Activated CD8-positive, alpha-beta memory T cell treated with anti-CD3 and anti-CD28 coated beads, Interleukin-2, amount 10 ng/mL, durations not matched to agents 7 days and 5 days (primary cell): ENCODE results near the gene TIGAR. TPM values are rescaled to one million over a fixed set of nuclear protein-coding genes. Genes with fewer than 3 reads are reported as not detected.

Source experiments
- ATAC-seq: fragments of 150-1000 bp; cut with Tn5 transposase; one replicate; pipeline ENCODE4 v1.10.0; 2021; ENCODE audit warnings: moderate library complexity
- CTCF ChIA-PET: fragments of 350-600 bp; sonication (Branson Sonifier 250); formaldehyde crosslinking; loops from one replicate; lab custom pipeline; 2021; ENCODE audit warnings: antibody characterized with exemption; lab: Charles Lee
- DNase-seq: peaks from one replicate; pipeline ENCODE4 v3.0.0-alpha.2; 2020
- H3K27ac Mint-ChIP-seq: one replicate; pipeline ENCODE4 v1.8.0; 2021; ENCODE audit warnings: mild to moderate bottlenecking, mixed read lengths
- H3K27me3 Mint-ChIP-seq: one replicate; pipeline ENCODE4 v1.8.0; 2021; ENCODE audit warnings: mixed read lengths
- H3K36me3 Mint-ChIP-seq: one replicate; pipeline ENCODE4 v1.8.0; 2021; ENCODE audit warnings: mild to moderate bottlenecking, mixed read lengths
- H3K4me1 Mint-ChIP-seq: one replicate; pipeline ENCODE4 v1.8.0; 2021; ENCODE audit warnings: mixed read lengths
- H3K4me3 Mint-ChIP-seq: one replicate; pipeline ENCODE4 v1.8.0; 2021; ENCODE audit warnings: mild to moderate bottlenecking, moderate library complexity, mixed read lengths
- H3K9me3 Mint-ChIP-seq: one replicate; pipeline ENCODE4 v1.8.0; 2022; ENCODE audit warnings: low read depth, mixed read lengths
- total RNA-seq, 2 experiments: library from RNA; stranded (reverse); gene quantifications; one replicate each; pipeline ENCODE4 v1.2.3, GENCODE V29; 2021

TIGAR gene
- 10 to 100 TPM in 1 of 2 experiments, 1 to 10 TPM in 1; 7.6 to 18.1 TPM for total RNA-seq

- CTCF ChIA-PET: interaction anchor here (1.6 to 2.2 kb wide), 2 partner anchors 28 to 44 kb away, joined by 5 to 6 read pairs; no protein-coding TSS in a partner anchor
- H3K4me1 Mint-ChIP-seq: peaks cover 37% of the 10 kb centered on the region
- peak within 1 kb of the TSS; percentile 92 for H3K27ac Mint-ChIP-seq
- ATAC-seq (peak; percentile 98), DNase-seq (peak; percentile 95)
- peak within 1 kb of the TSS; percentile 94 for H3K4me3 Mint-ChIP-seq
- H3K9me3 Mint-ChIP-seq: no peaks in the 10 kb centered on the region
- no peaks in the 10 kb centered on the region for H3K27me3 Mint-ChIP-seq
- H3K36me3 Mint-ChIP-seq: peaks cover 14% of the 10 kb centered on the region
Observed at GRCh38 chr12:4320853-4321701, at the start of gene TIGAR. TSS of gene TIGAR (plus strand) at chr12:4321213. CDS start at chr12:4321272, 59 bp downstream.

GRCh38 chr12:4271717-4272423 lies 49.1 kb upstream of the TIGAR start:
- peak overlapping the region; percentile 88 for H3K4me3 Mint-ChIP-seq
- peak overlapping the region; percentile 100 for H3K27ac Mint-ChIP-seq
- H3K9me3 Mint-ChIP-seq: no peaks in the 10 kb centered on the region
- H3K36me3 Mint-ChIP-seq: peaks cover 34% of the 10 kb centered on the region
- CTCF ChIA-PET: interaction anchor here (0.7 to 7.0 kb wide), 14 partner anchors 10 to 399 kb away, joined by 3 to 72 read pairs (median 4); partner anchors contain the start of gene PARP11
- peak; percentile 56 for ATAC-seq
- peaks cover 2% of the 10 kb centered on the region for H3K27me3 Mint-ChIP-seq
- DNase-seq: peak; percentile 97
- peaks cover 28% of the 10 kb centered on the region for H3K4me1 Mint-ChIP-seq

GRCh38 chr12:4272424-4273272 lies 48.4 kb upstream of the TIGAR start:
- Mint-ChIP-seq H3K27ac (peak overlapping the region; percentile 100), H3K4me3 (peak overlapping the region; percentile 88), H3K36me3 (peaks cover 39% of the 10 kb centered on the region), H3K27me3 (no peaks in the 10 kb centered on the region), H3K4me1 (peaks cover 31% of the 10 kb centered on the region), H3K9me3 (no peaks in the 10 kb centered on the region)
- peak; percentile 24 for ATAC-seq
- CTCF ChIA-PET: interaction anchor here (0.9 to 7.0 kb wide), 13 partner anchors 10 to 388 kb away, joined by 3 to 72 read pairs (median 5); no protein-coding TSS in a partner anchor
- DNase-seq: peak; percentile 95

- CTCF ChIA-PET: interaction anchor here (1.2 to 7.0 kb wide), 9 partner anchors 108 to 279 kb away, joined by 3 to 72 read pairs (median 17); no protein-coding TSS in a partner anchor
- no peak for ATAC-seq
- H3K27ac Mint-ChIP-seq: peak overlapping the region; percentile 100
- peaks cover 45% of the 10 kb centered on the region for H3K36me3 Mint-ChIP-seq
- DNase-seq: no peak
- no peaks in the 10 kb centered on the region for H3K9me3 Mint-ChIP-seq
- H3K4me1 Mint-ChIP-seq: peaks cover 32% of the 10 kb centered on the region
- H3K27me3 Mint-ChIP-seq: no peaks in the 10 kb centered on the region
- peak overlapping the region; percentile 88 for H3K4me3 Mint-ChIP-seq
Observed at GRCh38 chr12:4273273-4273651, 47.8 kb upstream of the TIGAR start.

GRCh38 chr12:4273652-4274395 lies 47.2 kb upstream of the TIGAR start, which contains the start of gene CCND2:
TSS of gene CCND2 (plus strand) at chr12:4273762. CDS start at chr12:4274041, 279 bp downstream.
- CTCF ChIA-PET: interaction anchor here (1.2 to 7.0 kb wide), 11 partner anchors 109 to 280 kb away, joined by 3 to 97 read pairs (median 28); no protein-coding TSS in a partner anchor
- Mint-ChIP-seq H3K9me3 (no peaks in the 10 kb centered on the region), H3K27me3 (no peaks in the 10 kb centered on the region), H3K4me3 (peak within 1 kb of the TSS; percentile 88), H3K4me1 (peaks cover 33% of the 10 kb centered on the region), H3K36me3 (peaks cover 50% of the 10 kb centered on the region), H3K27ac (peak within 1 kb of the TSS; percentile 100)
- DNase-seq (peak; percentile 92), ATAC-seq (peak; percentile 17)

DNA sequence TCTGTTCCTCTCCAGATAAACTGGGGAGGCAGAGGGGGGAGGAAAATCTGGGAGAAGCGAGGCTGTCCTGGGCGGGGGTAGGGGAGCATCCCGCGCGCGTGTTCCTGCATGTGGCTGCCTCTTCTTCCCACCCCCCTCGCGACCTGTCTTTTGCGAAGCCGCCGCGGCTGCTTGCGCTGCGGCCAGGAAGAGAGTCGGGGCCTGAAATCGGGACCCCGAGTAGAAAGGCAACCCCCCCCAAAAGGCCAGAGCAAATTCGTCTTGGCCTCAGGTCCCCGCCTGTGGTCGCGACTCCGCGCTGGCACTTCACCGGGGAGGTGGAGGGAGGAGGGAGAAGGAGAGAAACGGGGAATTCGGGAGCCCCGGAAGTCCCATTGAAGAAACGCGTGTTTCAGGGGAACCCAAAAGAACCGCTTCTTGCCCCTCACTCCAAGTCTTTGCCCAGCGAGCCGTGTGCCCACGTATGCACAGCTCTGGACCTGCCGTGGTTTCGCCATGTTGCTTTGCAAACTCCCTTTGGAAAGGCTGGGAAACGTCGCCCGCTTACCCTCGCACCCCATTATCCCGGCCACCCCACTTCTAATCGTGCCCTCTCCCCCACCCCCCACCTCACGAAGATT lies 46.5 kb upstream of the TIGAR start:
- ATAC-seq (no peak), DNase-seq (peak; percentile 52)
- Mint-ChIP-seq H3K9me3 (no peaks in the 10 kb centered on the region), H3K36me3 (peaks cover 57% of the 10 kb centered on the region), H3K27me3 (no peaks in the 10 kb centered on the region), H3K27ac (peak overlapping the region; percentile 100), H3K4me1 (peaks cover 40% of the 10 kb centered on the region), H3K4me3 (peak overlapping the region; percentile 88)
- CTCF ChIA-PET: interaction anchor here (3.0 to 7.2 kb wide), 7 partner anchors 13 to 388 kb away, joined by 27 to 97 read pairs (median 67); no protein-coding TSS in a partner anchor

DNA sequence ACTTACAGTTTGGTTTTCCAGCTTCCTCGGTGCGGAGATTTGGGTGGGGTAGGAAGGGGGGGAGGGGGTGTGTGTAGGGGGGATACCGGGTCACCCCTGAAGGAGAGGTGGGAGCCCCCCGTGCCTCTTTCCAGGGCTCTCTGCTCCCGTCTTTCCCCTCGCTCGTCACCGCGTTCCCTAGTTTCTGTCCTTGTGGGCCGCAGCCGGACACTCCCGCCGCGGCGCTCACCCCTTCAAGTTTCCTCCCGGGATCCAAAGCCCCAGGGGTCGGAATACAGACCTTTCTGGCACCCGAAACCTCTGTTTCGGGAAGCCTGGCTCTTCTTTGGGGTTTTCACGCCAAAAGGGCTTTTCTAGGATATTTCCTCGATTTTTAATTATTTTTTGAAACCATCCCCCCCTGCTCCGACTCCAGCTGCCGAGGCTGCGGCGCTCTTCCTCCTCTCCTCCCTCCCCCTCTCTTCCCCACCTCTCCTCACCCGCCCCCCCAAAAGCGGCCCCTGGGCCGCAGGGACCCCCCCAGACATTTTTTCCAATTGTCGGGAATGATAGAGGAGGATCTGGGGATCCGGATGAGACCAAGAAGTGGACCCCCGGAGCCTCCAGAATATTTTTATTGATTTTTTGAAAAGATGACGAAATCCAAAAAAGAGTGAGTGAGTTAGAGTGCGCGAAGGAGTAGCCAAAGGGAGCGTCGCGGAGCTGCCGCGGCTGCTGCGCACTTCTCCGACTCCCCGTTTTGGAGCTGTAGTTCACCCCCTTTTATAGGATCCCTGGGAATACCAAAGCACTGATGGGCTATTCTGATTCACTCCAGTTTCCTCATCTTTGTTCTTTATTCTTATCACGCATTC lies 45.8 kb upstream of the TIGAR start:
- Mint-ChIP-seq H3K27ac (peak overlapping the region; percentile 100), H3K36me3 (peaks cover 65% of the 10 kb centered on the region), H3K9me3 (no peaks in the 10 kb centered on the region), H3K27me3 (no peaks in the 10 kb centered on the region), H3K4me1 (peaks cover 46% of the 10 kb centered on the region), H3K4me3 (peak overlapping the region; percentile 88)
- CTCF ChIA-PET: interaction anchor here (0.7 to 7.2 kb wide), 14 partner anchors 7 to 389 kb away, joined by 3 to 97 read pairs (median 24); no protein-coding TSS in a partner anchor
- DNase-seq: no peak
- ATAC-seq: no peak

DNA sequence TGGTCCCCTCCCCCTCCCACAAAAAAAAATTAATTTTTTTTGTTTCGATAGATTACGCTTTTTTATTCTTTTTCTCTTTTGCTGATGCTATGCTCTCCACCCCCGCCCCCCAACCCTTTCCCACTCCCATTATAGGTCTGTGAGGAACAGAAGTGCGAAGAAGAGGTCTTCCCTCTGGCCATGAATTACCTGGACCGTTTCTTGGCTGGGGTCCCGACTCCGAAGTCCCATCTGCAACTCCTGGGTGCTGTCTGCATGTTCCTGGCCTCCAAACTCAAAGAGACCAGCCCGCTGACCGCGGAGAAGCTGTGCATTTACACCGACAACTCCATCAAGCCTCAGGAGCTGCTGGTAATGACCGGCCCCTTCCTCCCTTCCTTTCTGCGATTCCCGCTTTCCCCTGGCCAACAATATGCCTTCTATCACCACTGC lies 45.1 kb upstream of the TIGAR start:
- ATAC-seq (no peak), DNase-seq (no peak)
- CTCF ChIA-PET: interaction anchor here (0.7 to 7.2 kb wide), 32 partner anchors 7 to 402 kb away, joined by 3 to 97 read pairs (median 14); partner anchors contain the start of gene PARP11
- no peaks in the 10 kb centered on the region for H3K9me3 Mint-ChIP-seq
- H3K36me3 Mint-ChIP-seq: peaks cover 71% of the 10 kb centered on the region
- H3K27ac Mint-ChIP-seq: peak overlapping the region; percentile 100
- peak overlapping the region; percentile 88 for H3K4me3 Mint-ChIP-seq
- H3K27me3 Mint-ChIP-seq: no peaks in the 10 kb centered on the region
- H3K4me1 Mint-ChIP-seq: peaks cover 50% of the 10 kb centered on the region

DNA sequence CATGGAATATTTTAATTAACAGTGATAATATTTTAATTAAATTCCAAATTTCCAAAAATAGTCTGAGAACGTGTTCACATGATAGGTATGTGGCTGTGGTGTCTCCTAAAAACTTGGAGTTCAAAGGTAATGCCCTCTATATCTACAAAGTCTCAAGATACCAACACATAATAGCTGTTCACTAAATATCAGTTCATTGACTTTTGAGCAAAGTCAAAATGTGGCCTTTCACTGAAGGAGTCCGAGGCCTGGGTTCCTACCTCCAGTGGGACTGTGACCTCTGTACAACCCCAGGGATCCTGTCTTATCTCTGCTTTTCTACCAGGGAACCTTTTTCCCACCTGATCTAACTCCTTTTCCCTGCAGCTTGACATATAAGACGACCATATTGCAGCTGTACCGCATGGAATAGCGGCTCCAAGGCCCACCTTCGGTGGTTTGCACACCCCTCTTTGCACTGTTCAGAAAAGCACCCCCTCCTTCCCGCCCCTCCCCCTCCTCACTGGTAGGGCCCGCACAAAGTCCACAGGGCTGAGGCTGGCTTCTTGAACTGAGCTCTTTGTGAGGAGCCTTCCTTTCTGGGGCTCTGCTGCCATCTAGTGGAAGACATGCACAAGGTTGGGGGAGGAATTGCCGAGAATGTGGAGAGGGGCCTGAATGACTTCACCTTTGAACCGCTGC lies 44.3 kb upstream of the TIGAR start:
- no peaks in the 10 kb centered on the region for H3K9me3 Mint-ChIP-seq
- ATAC-seq (peak; percentile 16), DNase-seq (peak; percentile 93)
- peaks cover 57% of the 10 kb centered on the region for H3K4me1 Mint-ChIP-seq
- CTCF ChIA-PET: interaction anchor here (0.6 to 7.2 kb wide), 65 partner anchors 8 to 548 kb away, joined by 3 to 97 read pairs (median 4); partner anchors contain the start of genes PARP11 and TIGAR
- peaks cover 77% of the 10 kb centered on the region for H3K36me3 Mint-ChIP-seq
- peak overlapping the region; percentile 100 for H3K27ac Mint-ChIP-seq
- H3K4me3 Mint-ChIP-seq: peak overlapping the region; percentile 88
- no peaks in the 10 kb centered on the region for H3K27me3 Mint-ChIP-seq

- CTCF ChIA-PET: interaction anchor here (0.7 to 7.2 kb wide), 57 partner anchors 9 to 404 kb away, joined by 3 to 97 read pairs (median 5); partner anchors contain the start of genes PARP11 and TIGAR
- Mint-ChIP-seq H3K4me1 (peaks cover 62% of the 10 kb centered on the region), H3K27ac (peak overlapping the region; percentile 100), H3K36me3 (peaks cover 82% of the 10 kb centered on the region), H3K27me3 (no peaks in the 10 kb centered on the region), H3K4me3 (peak overlapping the region; percentile 88), H3K9me3 (no peaks in the 10 kb centered on the region)
- ATAC-seq (no peak), DNase-seq (no peak)
Observed at GRCh38 chr12:4277205-4277543, 43.8 kb upstream of the TIGAR start.
